NOMO-1 treated with DMSO at 0.1 percent for 48 hours (cell line): ENCODE measurements around the gene SAXO1.
"Not testable (repeated sequence)": the region's sequence is repeated elsewhere in the genome, so short reads cannot be mapped to it uniquely, and the experiment has no call there.

Experiments used
- DNase-seq: peaks from one replicate; lab custom pipeline; 2025; ENCODE audit not compliant: unreplicated experiment; lab: John Stamatoyannopoulos, UW

The SAXO1 gene

DNA sequence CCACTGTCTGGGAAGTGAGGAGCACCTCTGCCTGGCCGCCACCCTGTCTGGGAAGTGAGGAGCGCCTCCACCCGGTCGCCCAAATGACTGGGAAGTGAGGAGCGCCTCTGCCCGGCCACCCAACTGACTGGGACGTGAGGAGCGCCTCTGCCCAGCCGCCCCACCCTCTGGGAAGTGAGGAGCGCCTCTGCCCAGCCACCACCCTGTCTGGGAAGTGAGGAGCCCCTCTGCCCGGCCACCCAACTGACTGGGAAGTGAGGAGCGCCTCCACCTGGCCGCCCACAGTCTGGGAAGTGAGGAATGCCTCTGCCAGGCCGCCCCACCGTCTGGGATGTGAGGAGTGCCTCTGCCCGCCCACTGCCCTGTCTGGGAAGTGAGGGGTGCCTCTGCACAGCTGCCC, 32.9 kb downstream of the SAXO1 start:
- DNase-seq, result no peak

DNA sequence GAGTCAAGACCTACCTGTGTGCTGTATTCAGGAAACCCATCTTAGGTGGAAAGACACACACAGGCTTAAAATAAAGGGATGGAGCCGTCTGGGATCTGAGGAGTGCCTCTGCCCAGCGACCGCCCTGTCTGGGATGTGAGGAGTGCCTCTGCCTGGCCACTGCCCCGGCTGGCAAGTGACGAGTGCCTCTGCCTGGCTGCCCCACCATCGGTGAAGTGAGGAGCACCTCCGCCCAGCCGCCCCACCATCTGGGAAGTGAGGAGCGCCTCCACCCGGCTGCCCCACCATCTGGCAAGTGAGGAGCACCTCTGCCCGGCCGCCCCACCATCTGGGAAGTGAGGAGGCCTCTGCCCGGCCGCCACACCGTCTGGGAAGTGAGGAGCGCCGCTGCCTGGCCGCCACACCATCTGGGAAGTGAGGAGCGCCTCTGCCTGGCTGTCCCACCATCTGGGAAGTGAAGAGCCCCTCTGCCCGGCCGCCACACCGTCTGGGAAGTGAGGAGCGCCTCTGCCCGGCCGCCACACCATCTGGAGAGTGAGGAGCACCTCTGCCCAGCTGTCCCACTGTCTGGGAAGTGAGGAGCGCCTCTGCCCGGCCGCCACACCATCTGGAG, 33.7 kb downstream of the SAXO1 start:
- DNase-seq, result no peak

DNA sequence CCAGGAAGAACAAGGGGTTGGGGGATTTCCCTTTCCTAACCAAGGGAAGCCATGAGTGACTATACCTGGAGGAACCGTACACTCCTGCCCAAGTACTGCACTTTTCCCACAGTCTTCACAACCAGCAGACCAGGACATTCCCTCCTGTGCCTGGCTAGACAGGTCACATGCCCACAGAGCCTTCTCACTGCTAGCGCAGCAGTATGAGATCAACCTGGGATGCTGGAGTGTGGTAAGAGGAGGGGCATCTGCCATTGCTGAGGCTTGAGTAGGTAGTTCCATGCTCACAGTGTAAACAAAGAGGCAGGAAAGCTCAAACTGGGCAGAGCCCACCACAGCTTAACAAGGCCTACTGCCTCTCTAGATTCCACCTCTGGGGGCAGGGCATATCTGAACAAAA, 35.9 kb downstream of the SAXO1 start:
- no peak for DNase-seq

DNA sequence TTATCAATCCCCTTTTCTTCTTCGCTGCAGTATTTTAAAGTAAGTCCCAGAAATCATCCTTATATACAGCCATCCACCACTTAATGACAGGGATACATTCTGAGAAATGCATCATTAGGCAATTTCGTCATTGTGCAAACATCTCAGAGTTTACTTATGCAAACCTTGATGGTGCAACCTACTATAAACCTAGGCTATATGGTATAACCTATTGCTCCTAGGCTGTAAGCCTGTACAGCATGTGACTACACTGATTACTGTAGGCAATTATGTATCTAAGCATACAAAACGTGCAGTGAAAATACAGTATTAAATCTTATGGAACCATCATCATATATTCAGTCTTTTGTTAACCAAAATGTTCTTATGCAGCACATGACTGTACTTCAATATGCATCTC, 36.8 kb downstream of the SAXO1 start:
- no peak for DNase-seq

DNA sequence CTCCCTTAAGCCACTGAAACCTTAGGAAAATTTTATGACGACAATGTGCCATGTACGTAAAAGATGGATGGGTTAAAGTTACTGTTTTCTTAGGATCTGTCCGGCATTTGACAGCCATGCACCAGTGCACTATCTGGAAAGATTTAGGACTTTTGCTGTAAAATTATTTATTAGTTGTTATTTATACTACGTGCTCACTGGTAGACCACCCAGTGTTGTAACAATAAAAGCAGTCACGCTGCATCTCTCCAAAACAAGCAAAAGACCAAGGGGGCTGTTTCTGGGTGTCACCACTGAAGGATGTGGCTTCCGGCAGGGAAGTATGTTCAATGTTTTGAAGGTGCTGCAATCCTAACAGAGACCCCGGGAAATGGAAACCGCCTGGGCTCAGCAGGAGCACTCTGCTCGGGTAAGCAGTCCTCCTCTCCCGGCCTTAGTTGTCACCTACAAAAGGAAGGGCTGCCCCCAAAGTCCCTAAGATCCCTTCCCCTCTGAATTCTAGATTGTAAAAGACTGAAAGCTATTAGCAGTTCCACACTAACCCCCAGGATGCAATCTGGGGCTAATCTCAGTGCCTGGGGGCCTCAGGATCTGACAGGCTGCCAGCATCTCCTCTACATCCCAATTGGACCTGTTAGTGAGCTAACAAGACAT, 38.6 kb downstream of the SAXO1 start:
- no peak for DNase-seq

DNA sequence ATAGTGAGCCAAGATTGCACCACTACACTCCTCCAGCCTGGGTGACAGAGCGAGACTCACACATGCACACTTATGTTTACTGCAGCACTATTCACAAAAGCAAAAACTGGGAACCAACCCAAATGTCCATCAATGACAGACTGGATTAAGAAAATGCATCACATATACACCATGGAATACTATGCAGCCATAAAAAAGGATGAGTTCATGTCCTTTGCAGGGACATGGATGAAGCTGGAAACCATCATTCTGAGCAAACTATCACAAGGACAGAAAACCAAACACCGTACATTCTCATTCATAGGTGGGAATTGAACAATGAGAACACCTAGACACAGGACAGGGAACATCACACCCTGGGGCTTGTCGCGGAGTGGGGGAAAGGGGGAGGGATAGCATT, 41.8 kb downstream of the SAXO1 start:
- DNase-seq, result not testable (repeated sequence)

DNA sequence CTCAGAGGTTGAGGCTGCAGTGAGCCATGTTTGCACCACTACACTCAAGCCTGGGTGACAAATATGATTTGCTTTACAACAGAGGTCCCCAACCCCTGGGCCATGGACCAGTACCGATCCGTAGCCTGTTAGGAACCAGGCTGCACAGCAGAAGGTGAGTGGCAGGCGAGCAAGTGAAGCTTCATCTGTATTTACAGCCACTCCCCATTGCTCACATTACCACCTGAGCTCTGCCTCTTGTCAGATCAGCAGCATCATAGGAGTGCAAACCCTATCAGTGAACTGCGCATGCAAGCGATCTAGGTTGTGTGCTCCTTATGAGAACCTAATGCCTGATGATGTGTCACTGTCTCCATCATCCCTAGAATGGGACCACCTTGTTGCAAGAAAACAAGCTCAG, 42.5 kb downstream of the SAXO1 start:
- DNase-seq, result no peak

DNA sequence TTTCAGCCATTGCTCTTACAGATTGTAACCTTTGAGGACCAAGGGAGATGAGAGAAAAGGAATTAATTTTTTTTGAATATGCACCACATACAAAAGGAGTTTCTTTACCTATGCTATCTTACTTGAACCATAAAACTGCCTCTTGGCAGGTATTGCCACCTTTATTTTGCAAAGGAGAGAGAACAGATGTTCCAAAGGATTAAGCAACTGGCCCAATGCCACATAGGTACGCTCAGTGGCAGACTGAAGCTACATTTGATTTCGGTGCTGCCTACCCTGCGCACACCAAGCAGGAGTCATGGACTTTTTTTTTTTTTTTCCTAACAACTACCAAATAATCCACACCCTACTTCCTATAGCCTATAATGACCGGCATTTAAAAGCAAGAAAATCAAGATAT, 43.1 kb downstream of the SAXO1 start:
- no peak for DNase-seq

DNA sequence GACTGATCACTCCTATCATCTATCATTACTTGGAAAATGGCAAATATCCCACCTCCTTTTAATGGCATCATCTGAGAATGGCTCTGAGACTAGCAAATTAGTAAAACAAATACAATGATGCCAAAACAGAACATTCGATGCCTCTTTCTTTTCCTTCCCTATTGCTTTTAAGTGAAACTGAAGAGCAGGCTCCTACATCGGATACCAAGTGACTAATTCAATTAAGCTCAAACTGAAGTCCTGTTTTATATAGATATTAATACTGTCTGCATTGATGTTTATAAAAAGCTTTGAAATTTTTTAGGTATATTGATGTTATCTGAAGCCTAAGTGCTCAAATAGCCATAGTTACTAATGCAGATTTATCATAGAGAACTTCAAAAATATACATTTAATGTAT, 43.9 kb downstream of the SAXO1 start:
- no peak for DNase-seq

DNA sequence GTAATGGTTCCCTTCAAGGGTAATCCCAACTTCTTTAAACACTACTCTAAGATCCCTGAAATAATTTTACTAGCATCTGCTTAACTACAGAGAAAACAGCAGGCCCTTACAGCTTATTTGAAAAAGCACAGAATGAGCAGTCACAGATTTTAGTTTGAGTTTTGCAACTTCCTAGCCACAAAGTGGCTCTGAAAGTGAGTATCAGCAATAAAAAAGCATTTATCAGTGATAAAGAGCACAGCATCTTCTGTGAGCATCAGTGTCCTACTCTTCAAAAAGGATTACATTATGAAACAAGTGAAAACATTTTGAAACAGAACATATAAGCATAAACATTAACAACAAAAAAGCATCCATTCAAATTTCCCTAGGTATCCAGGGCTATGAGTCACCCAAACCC, 45.0 kb downstream of the SAXO1 start:
- no peak for DNase-seq

DNA sequence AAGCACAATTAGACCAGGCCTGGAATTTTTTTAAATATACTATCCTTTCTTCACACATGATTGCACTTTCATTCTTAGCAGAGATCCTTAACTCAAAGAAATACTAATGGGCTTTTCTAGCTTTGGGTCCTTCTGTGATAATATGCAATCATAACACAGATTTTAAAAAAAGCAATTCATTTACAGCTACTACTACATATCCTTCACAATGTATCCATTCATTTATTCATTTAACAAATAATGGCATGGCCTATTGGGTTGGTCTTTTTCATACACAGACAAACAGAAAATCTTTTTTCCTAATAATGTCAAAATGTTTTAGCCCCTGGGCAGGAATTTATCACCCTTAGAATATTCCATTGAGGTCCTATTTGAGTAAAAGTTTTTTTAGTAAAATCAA, 47.0 kb downstream of the SAXO1 start:
- DNase-seq, result no peak

DNA sequence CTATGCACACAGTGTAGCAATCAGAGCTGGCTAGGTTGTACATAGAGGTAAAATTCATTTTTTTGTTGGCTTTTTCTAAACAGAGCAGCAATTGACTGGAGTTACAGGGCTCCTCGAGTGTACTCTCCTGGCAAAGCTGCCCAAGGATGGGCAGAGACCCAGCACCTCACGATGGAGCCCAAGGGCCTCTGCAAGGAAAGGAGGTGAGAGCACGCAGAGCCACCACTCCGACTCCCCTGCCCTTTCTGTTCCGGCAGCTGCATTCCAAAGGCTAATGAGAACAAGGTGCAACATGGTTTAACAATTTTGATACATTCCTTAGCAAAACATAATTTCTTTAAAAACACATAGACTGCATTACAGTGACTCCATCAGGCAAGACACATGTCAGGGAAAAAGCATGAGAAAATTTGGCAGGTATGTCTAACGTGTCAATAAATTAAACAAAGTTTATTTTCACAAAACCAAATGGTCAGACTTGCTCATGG, 47.5 kb downstream of the SAXO1 start:
- no peak for DNase-seq

DNA sequence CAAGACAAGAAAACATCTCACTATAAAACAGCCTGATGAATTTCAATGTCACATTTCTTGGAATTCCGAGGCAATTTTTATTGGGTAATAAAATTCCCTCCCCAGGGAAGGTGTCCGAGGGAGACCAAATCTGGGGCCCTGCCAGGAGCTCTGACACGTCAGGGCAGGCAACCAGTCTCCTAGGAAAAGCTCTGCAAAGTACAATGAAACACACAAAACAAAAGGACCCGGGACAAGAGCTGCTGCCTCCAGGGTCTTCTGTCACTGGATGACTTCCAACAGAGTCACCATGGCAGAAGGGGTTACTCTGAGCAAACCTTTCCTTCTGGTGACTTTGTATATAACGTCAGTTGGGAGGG, 50.8 kb downstream of the SAXO1 start:
- no peak for DNase-seq

DNA sequence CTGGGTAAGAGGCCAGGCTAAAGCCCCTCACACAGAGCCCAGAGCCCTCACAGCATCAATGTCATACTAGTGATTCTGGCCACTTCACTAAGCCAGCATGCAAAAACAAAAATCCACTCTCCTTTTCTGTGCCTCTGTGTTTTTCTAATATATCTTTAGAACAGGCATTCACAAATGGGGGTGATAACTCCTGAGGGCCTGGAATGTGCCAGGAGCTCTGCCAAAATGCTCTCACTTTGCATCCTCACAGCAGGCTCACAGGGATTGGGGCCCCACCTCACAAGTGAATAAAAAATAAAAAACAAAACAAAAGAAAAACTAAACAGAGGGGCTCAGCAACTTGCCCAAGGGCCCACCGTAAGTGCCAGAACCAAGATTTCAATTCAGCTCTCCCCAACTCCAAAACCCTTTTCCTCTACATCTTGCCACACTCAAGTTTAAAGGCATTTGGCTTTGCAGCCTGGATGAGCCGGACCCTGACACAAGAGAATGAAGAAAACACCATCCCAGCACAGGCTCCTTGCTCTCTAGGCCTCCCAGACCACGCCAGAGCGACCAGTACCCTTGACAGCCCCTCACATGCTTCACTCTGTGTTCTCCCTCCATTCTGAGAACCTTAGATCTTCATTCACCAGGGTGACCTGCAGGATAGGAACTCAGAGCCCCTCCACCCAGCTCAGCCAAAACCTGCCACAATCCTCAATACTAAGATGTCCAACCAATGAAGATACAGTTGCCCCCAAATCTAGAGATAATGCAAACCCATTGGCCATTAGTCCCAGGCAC, 51.3 kb downstream of the SAXO1 start:
- no peak for DNase-seq

DNA sequence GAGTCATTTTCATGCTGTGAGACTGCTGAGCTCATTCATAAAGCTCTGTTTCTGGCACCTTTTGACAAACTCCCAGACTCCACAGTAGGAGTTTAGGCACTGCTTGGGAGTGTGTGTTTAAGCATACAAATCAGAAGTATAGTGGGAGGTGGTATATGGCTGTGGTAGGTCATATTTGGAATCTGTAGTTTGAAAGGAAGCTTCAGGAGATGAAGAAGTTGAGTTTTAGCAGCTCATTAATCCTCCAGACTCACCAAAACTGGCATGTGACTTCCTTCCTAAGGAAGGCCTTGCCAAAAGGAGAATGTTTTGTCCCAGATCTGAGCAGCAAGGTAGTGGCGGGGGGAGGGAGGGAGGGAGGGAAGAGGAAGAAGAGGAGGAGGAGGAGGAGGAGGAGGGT, 52.8 kb downstream of the SAXO1 start:
- DNase-seq, result no peak

DNA sequence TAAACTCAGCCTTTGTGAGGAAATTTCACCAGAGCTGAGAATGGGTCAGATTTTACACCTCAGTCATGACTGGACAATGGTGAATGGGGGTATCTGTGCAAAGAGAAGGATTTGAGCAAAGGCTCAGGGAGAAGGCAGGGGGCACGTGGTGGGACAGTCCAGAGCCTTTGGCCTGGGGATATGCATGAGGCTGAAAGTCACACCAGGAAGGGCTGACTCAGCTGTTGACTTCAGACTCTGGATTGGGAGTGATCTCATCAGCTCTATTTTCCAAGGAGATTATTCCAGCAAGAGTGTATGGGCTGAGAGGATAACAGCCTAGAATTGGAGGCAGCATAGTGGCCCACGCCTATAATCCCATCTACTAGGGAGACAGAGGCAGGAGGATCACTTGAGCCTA, 53.6 kb downstream of the SAXO1 start:
- no peak for DNase-seq

DNA sequence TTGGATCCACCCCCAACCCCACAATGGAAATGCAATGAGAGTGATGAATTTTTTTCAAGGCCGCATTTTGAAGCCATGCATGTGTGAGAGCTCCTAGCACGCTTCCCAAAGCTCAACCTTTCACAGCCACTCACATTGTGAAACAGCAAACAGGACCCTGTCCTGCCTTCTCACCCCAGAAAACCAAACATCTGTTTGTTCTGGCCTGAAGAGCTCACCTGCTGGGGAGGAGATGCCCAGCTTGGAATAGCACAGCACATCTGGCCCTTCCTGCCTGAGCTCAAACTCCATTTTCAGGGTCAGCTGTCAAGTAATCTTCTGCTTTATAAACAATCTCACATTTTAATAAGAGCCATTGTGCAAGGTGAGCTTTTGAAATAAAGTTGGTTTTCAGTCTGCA, 54.8 kb downstream of the SAXO1 start:
- no peak for DNase-seq

DNA sequence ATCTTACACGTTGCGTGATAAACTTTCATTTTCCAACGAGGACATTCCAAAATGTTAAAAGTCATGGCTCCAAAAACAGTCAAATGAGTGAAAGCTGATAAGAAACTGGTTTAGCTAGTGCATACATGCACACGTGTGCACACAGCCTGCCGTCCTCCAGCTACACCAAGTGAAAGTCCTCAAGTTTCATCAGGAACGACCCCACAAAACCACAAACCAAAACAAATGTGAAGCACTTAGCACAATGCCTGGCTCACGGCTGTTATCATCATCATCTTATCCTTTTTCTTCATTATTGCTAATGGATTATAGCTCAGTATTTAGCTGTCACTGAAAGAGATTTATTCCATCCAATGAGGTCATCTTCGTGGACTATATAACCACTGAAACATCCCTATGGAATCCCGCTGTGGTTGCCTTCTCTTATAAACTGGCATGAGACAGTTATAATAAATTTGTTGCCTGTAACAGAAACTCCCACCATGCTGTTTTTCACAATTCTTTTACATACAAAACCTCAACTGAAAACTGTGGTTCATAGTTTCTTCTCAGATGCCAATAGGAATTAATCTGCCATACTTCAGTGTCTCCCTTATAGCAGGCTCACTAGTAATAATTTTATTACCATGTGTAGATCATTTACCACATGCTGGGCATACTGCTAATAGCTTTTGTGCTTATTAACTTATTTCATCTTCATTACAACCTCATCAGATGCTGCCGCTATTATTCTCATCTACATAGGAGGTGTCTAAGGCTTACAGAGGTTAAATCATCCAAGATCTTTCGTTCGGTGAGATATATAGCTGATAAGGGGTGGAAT, 56.1 kb downstream of the SAXO1 start:
- DNase-seq, result no peak

DNA sequence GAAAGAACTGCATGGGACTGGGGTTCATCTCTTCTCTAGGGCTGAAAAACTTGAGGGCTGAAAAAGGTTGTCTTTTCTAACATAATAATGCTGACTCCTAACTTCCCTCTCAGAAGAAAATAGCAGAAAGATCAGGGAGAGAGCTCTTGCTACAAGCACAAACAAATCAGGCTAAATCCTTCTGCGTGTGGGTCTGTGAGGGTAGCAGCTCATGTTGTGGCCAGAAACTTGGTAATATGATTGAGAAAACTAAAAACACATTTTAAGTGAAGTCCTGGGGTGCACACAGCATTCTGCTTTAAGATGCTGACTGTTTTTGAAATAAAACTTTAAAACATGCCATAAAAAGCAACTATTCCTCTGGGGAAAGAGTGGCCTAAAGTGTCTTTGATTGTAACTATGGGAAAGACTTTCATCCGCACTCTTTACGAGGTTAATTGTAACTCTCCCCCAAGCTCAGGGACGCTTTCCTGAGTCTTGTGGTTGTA, 56.7 kb downstream of the SAXO1 start:
- no peak for DNase-seq

DNA sequence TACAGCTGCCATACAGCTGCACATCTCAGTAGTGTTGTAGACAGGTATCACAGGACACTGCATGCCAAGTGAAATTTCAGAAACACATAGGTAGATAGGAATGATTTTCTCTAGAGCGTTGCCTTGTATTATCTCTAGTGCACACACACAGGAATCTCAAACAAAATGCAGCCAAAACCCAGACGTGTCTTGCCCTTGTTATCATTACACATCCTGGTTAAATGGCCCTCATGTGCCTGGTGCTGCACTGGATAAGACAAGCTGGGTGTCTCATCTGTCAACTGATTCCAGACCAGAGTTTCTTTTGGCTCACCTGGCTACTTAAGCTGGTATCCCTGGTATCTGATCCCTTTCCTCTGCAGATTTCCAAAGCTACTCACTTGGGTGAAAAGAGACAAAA, 59.7 kb downstream of the SAXO1 start:
- DNase-seq, result no peak

DNA sequence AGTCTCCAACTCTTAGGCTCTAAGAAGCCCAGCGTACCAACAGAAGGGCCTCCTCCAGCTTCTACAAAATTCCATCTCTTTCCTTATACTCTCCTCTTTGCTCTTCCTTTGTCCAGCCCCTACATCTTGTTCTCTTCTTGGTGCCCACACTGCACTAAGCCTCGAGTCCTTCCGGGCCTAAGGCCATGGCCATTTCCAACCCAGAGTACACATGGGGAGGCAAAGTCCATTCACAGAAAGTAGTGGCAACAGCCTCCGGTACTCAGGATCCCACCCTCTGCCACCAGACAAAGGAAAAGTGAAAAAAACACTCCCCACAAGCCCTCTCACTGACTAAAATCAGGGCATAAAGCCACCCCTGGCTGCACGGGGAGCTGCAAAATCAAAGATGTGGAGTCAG, 60.3 kb downstream of the SAXO1 start:
- no peak for DNase-seq
